Neural cell (in vitro differentiated cells): ENCODE results near the gene HSPA12A.

Source experiments
- REST ChIP-seq: IDR thresholded peaks from 2 replicates; pipeline ENCODE4 v1.6.1; 2012; ENCODE audit warnings: borderline replicate concordance
- TF ChIP-seq, protein P1 (sequence below): fragments of 450-650 bp; IDR thresholded peaks from 2 replicates; pipeline ENCODE4 v1.5.1; 2014; ENCODE audit warnings: antibody characterized with exemption, mild to moderate bottlenecking, moderate library complexity; ENCODE audit not compliant: poor library complexity, severe bottlenecking

GRCh38 chr10:116670706-116671105 is 71.7 kb downstream of the HSPA12A start:
- TF ChIP-seq, protein P1, sequence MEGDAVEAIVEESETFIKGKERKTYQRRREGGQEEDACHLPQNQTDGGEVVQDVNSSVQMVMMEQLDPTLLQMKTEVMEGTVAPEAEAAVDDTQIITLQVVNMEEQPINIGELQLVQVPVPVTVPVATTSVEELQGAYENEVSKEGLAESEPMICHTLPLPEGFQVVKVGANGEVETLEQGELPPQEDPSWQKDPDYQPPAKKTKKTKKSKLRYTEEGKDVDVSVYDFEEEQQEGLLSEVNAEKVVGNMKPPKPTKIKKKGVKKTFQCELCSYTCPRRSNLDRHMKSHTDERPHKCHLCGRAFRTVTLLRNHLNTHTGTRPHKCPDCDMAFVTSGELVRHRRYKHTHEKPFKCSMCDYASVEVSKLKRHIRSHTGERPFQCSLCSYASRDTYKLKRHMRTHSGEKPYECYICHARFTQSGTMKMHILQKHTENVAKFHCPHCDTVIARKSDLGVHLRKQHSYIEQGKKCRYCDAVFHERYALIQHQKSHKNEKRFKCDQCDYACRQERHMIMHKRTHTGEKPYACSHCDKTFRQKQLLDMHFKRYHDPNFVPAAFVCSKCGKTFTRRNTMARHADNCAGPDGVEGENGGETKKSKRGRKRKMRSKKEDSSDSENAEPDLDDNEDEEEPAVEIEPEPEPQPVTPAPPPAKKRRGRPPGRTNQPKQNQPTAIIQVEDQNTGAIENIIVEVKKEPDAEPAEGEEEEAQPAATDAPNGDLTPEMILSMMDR = no peak
- TF ChIP-seq REST = no peak
